Suprapubic skin (tissue), 4 donors: ENCODE results near the gene DNAJA2. TPM values are rescaled to one million over a fixed set of nuclear protein-coding genes. Genes with fewer than 3 reads are reported as not detected.

ENCODE experiments used
- DNase-seq, 2 donors: peaks; one replicate each; pipeline ENCODE4 v3.0.0-alpha.2; 2019; ENCODE audit warnings: low spot score in 2 of 2
- H3K27ac ChIP-seq: fragments of 200-600 bp; sonication (generic); one replicate; pipeline ENCODE4 v1.5.1; 2019
- H3K27me3 ChIP-seq: fragments of 200-600 bp; sonication (generic); one replicate; pipeline ENCODE4 v1.5.1; 2019
- H3K36me3 ChIP-seq: fragments of 200-600 bp; sonication (generic); one replicate; pipeline ENCODE4 v1.5.1; 2019
- H3K4me1 ChIP-seq: fragments of 200-600 bp; sonication (generic); one replicate; pipeline ENCODE4 v1.5.1; 2019
- H3K4me3 ChIP-seq: fragments of 200-600 bp; sonication (generic); one replicate; pipeline ENCODE4 v1.5.1; 2019; ENCODE audit warnings: mild to moderate bottlenecking
- H3K9me3 ChIP-seq: fragments of 200-600 bp; sonication (generic); one replicate; pipeline ENCODE4 v1.5.1; 2019
- CTCF ChIP-seq, 2 donors: fragments of 200-600 bp in 1 of 2; fragments of 450-650 bp in 1 of 2; sonication (generic) in 1 of 2; IDR thresholded peaks; one replicate each; pipeline ENCODE4 v1.5.1; 2016 to 2019; ENCODE audit warnings: antibody characterized with exemption in 2 of 2, mild to moderate bottlenecking in 1 of 2, moderate library complexity in 1 of 2
- EP300 ChIP-seq: sonication (generic); formaldehyde crosslinking; IDR thresholded peaks from one replicate; pipeline ENCODE4 v1.6.1; 2017; ENCODE audit warnings: antibody characterized with exemption
- POLR2A ChIP-seq, 2 donors: fragments of 450-650 bp; IDR thresholded peaks; one replicate each; pipeline ENCODE4 v1.6.1; 2017; ENCODE audit warnings: antibody characterized with exemption in 2 of 2, mild to moderate bottlenecking in 2 of 2, moderate library complexity in 2 of 2
- POLR2AphosphoS5 ChIP-seq, 3 donors: sonication (generic); formaldehyde crosslinking; IDR thresholded peaks; one replicate each; pipeline ENCODE4 v1.6.1; 2017; ENCODE audit warnings: antibody characterized with exemption in 3 of 3
- WGBS: methylation state at CpG from one replicate; pipeline ENCODE4 v1.1.5; 2018; 5-methylcytosine and 5-hydroxymethylcytosine counted together
- total RNA-seq, 4 donors: library from RNA; depleted of rRNA; stranded (reverse); fragments of >200 nt; gene quantifications; one replicate each; pipeline ENCODE4 v1.1.0, GENCODE V29; 2016

The DNAJA2 gene
- total RNA-seq, 4 donors from 2014 or later: 34.0 to 53.3 (median 47.0) TPM

DNA sequence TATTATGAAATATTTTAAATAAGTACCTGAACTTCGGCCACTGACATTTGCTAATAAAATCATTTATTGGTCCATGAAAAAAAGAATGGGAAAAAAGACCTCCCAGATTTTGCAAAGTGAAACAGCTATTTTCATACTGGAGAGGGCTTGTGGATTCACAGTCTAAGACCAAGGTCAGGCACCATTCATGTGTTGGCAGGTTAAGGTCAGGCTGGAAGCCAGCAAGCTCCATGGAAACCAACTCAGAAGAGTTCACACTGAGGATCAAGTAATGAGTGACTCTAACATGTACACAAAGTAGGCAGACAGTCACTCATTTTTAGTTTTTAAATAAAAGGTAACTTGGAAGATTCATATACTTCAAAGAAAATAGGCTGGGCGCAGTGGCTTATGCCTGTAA lies 3.4 kb downstream of the DNAJA2 start:
- Histone ChIP-seq H3K9me3 (no peaks in the 10 kb centered on the region), H3K27ac (no peak overlapping the region), H3K4me3 (no peak overlapping the region), H3K27me3 (no peaks in the 10 kb centered on the region), H3K4me1 (peaks cover 44% of the 10 kb centered on the region), H3K36me3 (peaks cover 50% of the 10 kb centered on the region)
- DNase-seq: no peak
- TF ChIP-seq CTCF (IDR thresholded peaks at IDR 0.05) (no peak), EP300 (no peak), POLR2AphosphoS5 (IDR thresholded peaks at IDR 0.05) (no peak), POLR2A (IDR thresholded peaks at IDR 0.05) (no peak)
- WGBS: 86% methylated on average over 2 of the region's 2 CpGs

DNA sequence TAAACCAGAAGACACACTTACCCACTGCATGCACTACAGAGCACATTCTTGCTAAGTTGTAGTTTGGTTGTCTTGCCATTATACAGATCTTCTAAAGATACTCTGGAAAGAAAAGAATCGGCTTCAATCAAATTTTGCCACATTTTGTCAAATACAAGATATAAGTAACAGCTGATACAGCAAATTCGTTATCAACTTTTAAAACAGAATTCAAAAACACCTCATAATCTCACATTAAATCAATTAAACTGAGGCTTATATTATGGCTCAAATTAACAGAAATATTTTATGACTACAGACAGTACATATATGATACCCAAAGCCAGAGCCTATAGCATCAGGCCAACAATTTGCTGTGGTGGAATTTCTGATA lies 5.4 kb downstream of the DNAJA2 start:
- no peaks in the 10 kb centered on the region for H3K27me3 ChIP-seq
- no peak overlapping the region for H3K27ac ChIP-seq
- no peak overlapping the region for H3K4me3 ChIP-seq
- DNase-seq: no peak
- peaks cover 36% of the 10 kb centered on the region for H3K4me1 ChIP-seq
- no peaks in the 10 kb centered on the region for H3K9me3 ChIP-seq
- H3K36me3 ChIP-seq: peaks cover 71% of the 10 kb centered on the region
- TF ChIP-seq EP300 (no peak), POLR2A (IDR thresholded peaks at IDR 0.05) (no peak), POLR2AphosphoS5 (IDR thresholded peaks at IDR 0.05) (no peak), CTCF (IDR thresholded peaks at IDR 0.05) (no peak)
- 95% methylated on average over 2 of the region's 2 CpGs for WGBS

- peaks cover 98% of the 10 kb centered on the region for H3K36me3 ChIP-seq
- WGBS: 72% methylated on average over 3 of the region's 3 CpGs
- no peak for DNase-seq
- TF ChIP-seq CTCF (IDR thresholded peaks at IDR 0.05) (no peak), EP300 (no peak), POLR2A (IDR thresholded peaks at IDR 0.05) (no peak), POLR2AphosphoS5 (IDR thresholded peaks at IDR 0.05) (no peak)
- no peak overlapping the region for H3K27ac ChIP-seq
- peaks cover 11% of the 10 kb centered on the region for H3K4me1 ChIP-seq
- H3K4me3 ChIP-seq: no peak overlapping the region
- H3K27me3 ChIP-seq: no peaks in the 10 kb centered on the region
- H3K9me3 ChIP-seq: no peaks in the 10 kb centered on the region
Observed at GRCh38 chr16:46962629-46963028, 10.8 kb downstream of the DNAJA2 start.

DNA sequence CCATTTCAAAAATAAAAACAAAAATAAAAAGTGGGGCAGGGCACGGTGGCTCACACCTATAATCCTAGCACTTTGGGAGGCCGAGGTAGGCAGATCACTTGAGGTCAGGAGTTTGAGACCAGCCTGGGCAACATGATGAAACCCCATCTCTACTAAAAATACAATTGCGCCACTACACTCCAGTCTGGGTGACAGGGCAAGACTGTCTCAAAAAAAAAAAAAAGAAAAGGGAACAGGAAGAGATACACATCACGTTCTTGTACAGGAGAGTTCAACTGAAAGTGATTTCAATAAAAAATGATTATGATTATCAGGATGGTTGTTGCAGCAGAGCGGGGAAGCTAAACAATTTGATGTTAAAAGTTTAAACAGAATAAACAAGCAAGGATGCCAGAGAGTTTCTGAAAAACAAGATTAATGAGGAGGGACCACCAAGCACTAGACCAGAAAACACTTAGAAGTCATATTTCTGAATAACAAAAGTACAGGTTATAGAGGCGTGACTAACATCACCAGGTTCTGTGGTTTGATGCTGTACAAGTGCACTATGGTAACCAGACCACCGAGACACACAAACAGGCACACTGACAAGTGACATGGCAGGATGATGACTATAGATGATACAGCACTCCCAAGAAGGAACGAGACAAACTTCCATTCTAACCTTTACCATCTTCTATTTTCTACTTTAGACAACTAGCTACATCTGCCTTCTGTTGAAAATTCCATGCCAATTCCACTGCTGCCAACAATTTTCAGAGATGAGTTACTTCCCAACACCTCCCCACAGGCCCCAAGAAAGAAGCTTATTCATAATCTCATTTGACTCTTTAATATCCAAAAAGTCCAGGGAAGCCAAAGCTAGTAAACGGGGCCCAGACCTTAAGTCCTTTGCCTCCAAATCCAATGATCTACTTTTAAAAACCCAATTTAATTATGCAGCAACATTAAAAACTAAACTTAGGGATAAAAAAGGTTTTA lies 11.8 kb downstream of the DNAJA2 start:
- H3K9me3 ChIP-seq: no peaks in the 10 kb centered on the region
- H3K4me1 ChIP-seq: peaks cover 11% of the 10 kb centered on the region
- H3K27ac ChIP-seq: no peak overlapping the region
- H3K27me3 ChIP-seq: no peaks in the 10 kb centered on the region
- DNase-seq: no peak
- WGBS: 64% methylated on average over 9 of the region's 9 CpGs
- no peak for TF ChIP-seq CTCF (IDR thresholded peaks at IDR 0.05)
- no peak for TF ChIP-seq POLR2A (IDR thresholded peaks at IDR 0.05)
- TF ChIP-seq EP300: no peak
- no peak for TF ChIP-seq POLR2AphosphoS5 (IDR thresholded peaks at IDR 0.05)
- peaks cover 98% of the 10 kb centered on the region for H3K36me3 ChIP-seq
- H3K4me3 ChIP-seq: no peak overlapping the region

- H3K27ac ChIP-seq: no peak overlapping the region
- no peak for DNase-seq
- H3K36me3 ChIP-seq: peaks cover 54% of the 10 kb centered on the region
- no peaks in the 10 kb centered on the region for H3K4me1 ChIP-seq
- no peaks in the 10 kb centered on the region for H3K9me3 ChIP-seq
- WGBS: 91% methylated on average over 5 of the region's 5 CpGs
- no peaks in the 10 kb centered on the region for H3K27me3 ChIP-seq
- H3K4me3 ChIP-seq: no peak overlapping the region
- no peak for TF ChIP-seq POLR2A (IDR thresholded peaks at IDR 0.05)
- no peak for TF ChIP-seq EP300
- no peak for TF ChIP-seq CTCF (IDR thresholded peaks at IDR 0.05)
- no peak for TF ChIP-seq POLR2AphosphoS5 (IDR thresholded peaks at IDR 0.05)
Observed at GRCh38 chr16:46954562-46954961, 18.9 kb downstream of the DNAJA2 start.
